ENCODE data around the gene TBRG1.

DNA sequence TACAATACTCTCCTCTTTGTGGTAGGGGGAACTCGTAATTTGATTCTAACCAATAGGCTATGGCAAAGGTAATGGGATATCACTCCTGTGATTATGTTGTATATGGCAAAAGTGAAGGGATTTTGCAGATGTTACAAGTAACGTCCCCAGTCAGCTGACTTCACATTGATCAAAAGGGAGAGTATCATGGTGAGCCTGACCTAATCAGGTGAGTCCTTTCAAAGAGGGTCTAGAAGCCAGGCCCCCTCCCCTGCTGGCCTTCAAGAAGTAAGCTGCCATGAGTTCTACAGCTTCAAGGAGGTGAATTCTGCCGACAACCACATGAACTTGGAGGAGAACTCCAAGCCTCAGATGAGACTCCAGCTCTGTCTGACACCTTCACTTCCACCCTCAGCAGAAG is 20.0 kb downstream of the TBRG1 start:
- TF ChIP-seq MAX (IDR thresholded peaks at IDR 0.05), result no peak
- TF ChIP-seq TEAD4 (IDR thresholded peaks at IDR 0.05), result no peak
- TF ChIP-seq TCF12 (IDR thresholded peaks at IDR 0.05; ENCODE audit: low read depth), result no peak
- TF ChIP-seq, protein P1, sequence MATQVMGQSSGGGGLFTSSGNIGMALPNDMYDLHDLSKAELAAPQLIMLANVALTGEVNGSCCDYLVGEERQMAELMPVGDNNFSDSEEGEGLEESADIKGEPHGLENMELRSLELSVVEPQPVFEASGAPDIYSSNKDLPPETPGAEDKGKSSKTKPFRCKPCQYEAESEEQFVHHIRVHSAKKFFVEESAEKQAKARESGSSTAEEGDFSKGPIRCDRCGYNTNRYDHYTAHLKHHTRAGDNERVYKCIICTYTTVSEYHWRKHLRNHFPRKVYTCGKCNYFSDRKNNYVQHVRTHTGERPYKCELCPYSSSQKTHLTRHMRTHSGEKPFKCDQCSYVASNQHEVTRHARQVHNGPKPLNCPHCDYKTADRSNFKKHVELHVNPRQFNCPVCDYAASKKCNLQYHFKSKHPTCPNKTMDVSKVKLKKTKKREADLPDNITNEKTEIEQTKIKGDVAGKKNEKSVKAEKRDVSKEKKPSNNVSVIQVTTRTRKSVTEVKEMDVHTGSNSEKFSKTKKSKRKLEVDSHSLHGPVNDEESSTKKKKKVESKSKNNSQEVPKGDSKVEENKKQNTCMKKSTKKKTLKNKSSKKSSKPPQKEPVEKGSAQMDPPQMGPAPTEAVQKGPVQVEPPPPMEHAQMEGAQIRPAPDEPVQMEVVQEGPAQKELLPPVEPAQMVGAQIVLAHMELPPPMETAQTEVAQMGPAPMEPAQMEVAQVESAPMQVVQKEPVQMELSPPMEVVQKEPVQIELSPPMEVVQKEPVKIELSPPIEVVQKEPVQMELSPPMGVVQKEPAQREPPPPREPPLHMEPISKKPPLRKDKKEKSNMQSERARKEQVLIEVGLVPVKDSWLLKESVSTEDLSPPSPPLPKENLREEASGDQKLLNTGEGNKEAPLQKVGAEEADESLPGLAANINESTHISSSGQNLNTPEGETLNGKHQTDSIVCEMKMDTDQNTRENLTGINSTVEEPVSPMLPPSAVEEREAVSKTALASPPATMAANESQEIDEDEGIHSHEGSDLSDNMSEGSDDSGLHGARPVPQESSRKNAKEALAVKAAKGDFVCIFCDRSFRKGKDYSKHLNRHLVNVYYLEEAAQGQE (IDR thresholded peaks at IDR 0.05; ENCODE audit: low read depth), result no peak
- TF ChIP-seq YY1 (IDR thresholded peaks at IDR 0.05; ENCODE audit: low read depth), result no peak
- no peak for TF ChIP-seq CEBPB (IDR thresholded peaks at IDR 0.05)
- no peak for TF ChIP-seq RAD21 (IDR thresholded peaks at IDR 0.05; ENCODE audit: low read depth)
- TF ChIP-seq EP300 (IDR thresholded peaks at IDR 0.05; ENCODE audit: borderline replicate concordance), result no peak
- TF ChIP-seq FOXM1 (IDR thresholded peaks at IDR 0.05; ENCODE audit: borderline replicate concordance, low read depth), result no peak
- no peak for TF ChIP-seq NFIC (IDR thresholded peaks at IDR 0.05)
- TF ChIP-seq TAF1 (IDR thresholded peaks at IDR 0.05; ENCODE audit: low read depth), result no peak
- TF ChIP-seq EGR1 (IDR thresholded peaks at IDR 0.05), result no peak
